Panc1 (cell line): ENCODE measurements around the gene ADAMTSL2. TPM values are rescaled to one million over a fixed set of nuclear protein-coding genes. Genes with fewer than 3 reads are reported as not detected.

Source experiments
- ATAC-seq: fragments of 200-7000 bp; cut with Tn5 transposase; 2 replicates; pipeline ENCODE4 v1.9.1; 2020; ENCODE audit warnings: mild to moderate bottlenecking, moderate library complexity
- BruUV-seq: library from RNA; stranded (reverse); fragments of 400-500 nt; replicated peaks from 2 replicates; lab custom pipeline; 2021; lab: Mats Ljungman, UMichigan
- CTCF ChIA-PET: fragments of 300-600 bp; sonication (Branson Sonifier 250); formaldehyde crosslinking; loops from one replicate; lab custom pipeline; 2022; ENCODE audit warnings: antibody characterized with exemption; lab: Charles Lee
- POLR2A ChIA-PET: fragments of 300-600 bp; sonication (Branson Sonifier 250); formaldehyde crosslinking; loops from one replicate; lab custom pipeline; 2022; ENCODE audit warnings: antibody characterized with exemption; lab: Charles Lee
- DNase-seq: peaks from one replicate; pipeline ENCODE4 v3.0.0-alpha.2; 2010; ENCODE audit warnings: low read depth, low spot score
- H3K27ac ChIP-seq: 2 replicates; pipeline ENCODE4 v1.5.1; 2011; ENCODE audit warnings: mild to moderate bottlenecking, low read length, inconsistent platforms
- H3K27me3 ChIP-seq: fragments of 200-500 bp; sonication (Bioruptor generic); 2 replicates; pipeline ENCODE4 v1.6.0; 2014; ENCODE audit warnings: low read length, inconsistent platforms; ENCODE audit not compliant: control insufficient read depth, insufficient read depth
- H3K36me3 ChIP-seq: fragments of 200-500 bp; sonication (Bioruptor generic); 2 replicates; pipeline ENCODE4 v1.5.1; 2014; ENCODE audit warnings: inconsistent platforms, mild to moderate bottlenecking, low read length, moderate library complexity; ENCODE audit not compliant: control insufficient read depth, insufficient read depth
- H3K4me1 ChIP-seq: 2 replicates; pipeline ENCODE4 v1.5.1; 2011; ENCODE audit warnings: inconsistent platforms, mild to moderate bottlenecking, low read length, moderate library complexity; ENCODE audit not compliant: control insufficient read depth, insufficient read depth
- H3K4me3 ChIP-seq, 2 experiments: 2 replicates each; pipeline ENCODE4 v1.5.1; 2011 to 2012; ENCODE audit warnings: low read depth in 2 of 2, low read length in 2 of 2, mild to moderate bottlenecking in 2 of 2, inconsistent platforms in 1 of 2, moderate library complexity in 1 of 2
- H3K9me3 ChIP-seq: fragments of 200-500 bp; sonication (Bioruptor generic); 2 replicates; pipeline ENCODE4 v1.5.1; 2014; ENCODE audit warnings: low read depth, mild to moderate bottlenecking, inconsistent platforms, low read length, moderate library complexity; ENCODE audit not compliant: control insufficient read depth, insufficient read depth
- CTCF ChIP-seq: fragments of 450-650 bp; IDR thresholded peaks from 2 replicates; pipeline ENCODE4 v1.5.1; 2017; ENCODE audit warnings: mild to moderate bottlenecking
- POLR2AphosphoS5 ChIP-seq: IDR thresholded peaks from 2 replicates; pipeline ENCODE4 v1.6.1; 2012; ENCODE audit warnings: mild to moderate bottlenecking, low read depth, low read length, moderate library complexity
- REST ChIP-seq, 2 experiments: IDR thresholded peaks; 2 replicates each; pipeline ENCODE4 v1.6.1; 2011 to 2012; ENCODE audit warnings: low read depth in 2 of 2, control low read depth in 1 of 2, low read length in 1 of 2, mild to moderate bottlenecking in 1 of 2, moderate library complexity in 1 of 2; ENCODE audit not compliant: insufficient read depth in 1 of 2
- SIN3A ChIP-seq: IDR thresholded peaks from 2 replicates; pipeline ENCODE4 v1.6.1; 2012; ENCODE audit warnings: low read depth, mild to moderate bottlenecking, low read length, moderate library complexity, borderline replicate concordance; ENCODE audit not compliant: insufficient read depth
- TCF7L2 ChIP-seq: IDR thresholded peaks from 2 replicates; pipeline ENCODE4 v1.6.1; 2011; ENCODE audit warnings: mild to moderate bottlenecking, low read depth, low read length, inconsistent platforms
- in situ Hi-C: cut with HindIII; loops from 2 replicates; pipeline ENCODE4 v1.10.0; 2016; ENCODE audit warnings: low sequenced_read_pairs, low pct_unique_long_range_greater_than_20kb
- intact Hi-C: fragments of 100-400 bp; cut with micrococcal nuclease; formaldehyde crosslinking; loops from one replicate; pipeline ENCODE4 v1.10.0; 2022; ENCODE audit not compliant: unreplicated experiment
- total RNA-seq: library from RNA; stranded (reverse); gene quantifications from one replicate; pipeline ENCODE4 v1.2.1, GENCODE V29; 2021; ENCODE audit not compliant: unreplicated experiment

ADAMTSL2 gene
- total RNA-seq, 1 experiment from 2014 or later = 0.10 TPM

GRCh38 chr9:133518706-133519449 is 15.6 kb upstream of the ADAMTSL2 start:
- Histone ChIP-seq H3K4me1 (no peaks in the 10 kb centered on the region), H3K27ac (no peak overlapping the region), H3K27me3 (no peaks in the 10 kb centered on the region), H3K4me3 (no peak overlapping the region), H3K36me3 (no peaks in the 10 kb centered on the region), H3K9me3 (no peaks in the 10 kb centered on the region)
- DNase-seq = no peak
- no TSS peak for BruUV-seq
- no peak for ATAC-seq
- CTCF ChIA-PET = no interaction called here
- TF ChIP-seq SIN3A (no peak), REST (IDR thresholded peaks at IDR 0.05; ENCODE audit: insufficient read depth in 1 of 2, low read depth in 2 of 2, low read length in 1 of 2) (no peak), TCF7L2 (no peak), POLR2AphosphoS5 (no peak), CTCF (no peak)
- intact Hi-C loops (no loop called here), in situ Hi-C loops (no loop called here)
- POLR2A ChIA-PET = no interaction called here

GRCh38 chr9:133519693-133520092 is 14.8 kb upstream of the ADAMTSL2 start:
- POLR2A ChIA-PET = interaction anchor here (0.5 kb wide), 1 partner anchor 12 kb away, joined by 3 read pairs; no protein-coding TSS in a partner anchor
- no TSS peak for BruUV-seq
- CTCF ChIA-PET = no interaction called here
- intact Hi-C loops (no loop called here), in situ Hi-C loops (no loop called here)
- no peaks in the 10 kb centered on the region for H3K27me3 ChIP-seq
- H3K4me1 ChIP-seq = no peaks in the 10 kb centered on the region
- ATAC-seq (no peak), DNase-seq (no peak)
- H3K4me3 ChIP-seq = no peak overlapping the region
- H3K9me3 ChIP-seq = no peaks in the 10 kb centered on the region
- H3K36me3 ChIP-seq = no peaks in the 10 kb centered on the region
- no peak overlapping the region for H3K27ac ChIP-seq
- TF ChIP-seq REST (IDR thresholded peaks at IDR 0.05; ENCODE audit: insufficient read depth in 1 of 2, low read depth in 2 of 2, low read length in 1 of 2) (no peak), SIN3A (no peak), CTCF (no peak), POLR2AphosphoS5 (no peak), TCF7L2 (no peak)
